ENCODE measurements around the gene PNMA1.

The PNMA1 gene

GRCh38 chr14:73750531-73750901 lies 36.3 kb upstream of the PNMA1 start:
- no peak for DNase-seq (ENCODE audit: low read depth in 3 of 3)

GRCh38 chr14:73749706-73750530 lies 35.7 kb upstream of the PNMA1 start:
- DNase-seq (ENCODE audit: low read depth in 3 of 3), result no peak

- DNase-seq (ENCODE audit: low read depth in 3 of 3), result no peak
Observed at GRCh38 chr14:73748858-73749357, 34.7 kb upstream of the PNMA1 start.

- DNase-seq (ENCODE audit: low read depth in 3 of 3), result no peak
Observed at GRCh38 chr14:73747379-73748211, 33.4 kb upstream of the PNMA1 start.

- DNase-seq (ENCODE audit: low read depth in 3 of 3), result no peak
Observed at GRCh38 chr14:73746520-73747378, 32.6 kb upstream of the PNMA1 start.

- no peak for DNase-seq (ENCODE audit: low read depth in 3 of 3)
Observed at GRCh38 chr14:73745571-73746519, 31.7 kb upstream of the PNMA1 start.

GRCh38 chr14:73744874-73745529 lies 30.8 kb upstream of the PNMA1 start:
- no peak for DNase-seq (ENCODE audit: low read depth in 3 of 3)

- no peak for DNase-seq (ENCODE audit: low read depth in 3 of 3)
Observed at GRCh38 chr14:73744175-73744867, 30.1 kb upstream of the PNMA1 start.

- peak in 1 of 3 experiments; percentile 67 for DNase-seq (ENCODE audit: low read depth in 3 of 3)
Observed at GRCh38 chr14:73743431-73743931, 29.3 kb upstream of the PNMA1 start.

GRCh38 chr14:73742520-73743238 lies 28.5 kb upstream of the PNMA1 start:
- DNase-seq (ENCODE audit: low read depth in 3 of 3), result no peak

- no peak for DNase-seq (ENCODE audit: low read depth in 3 of 3)
Observed at GRCh38 chr14:73741876-73742519, 27.8 kb upstream of the PNMA1 start.

- DNase-seq (ENCODE audit: low read depth in 3 of 3), result peak; percentile 54 to 79 (median 59)
Observed at GRCh38 chr14:73741386-73741875, 27.2 kb upstream of the PNMA1 start.

GRCh38 chr14:73740618-73741326 lies 26.6 kb upstream of the PNMA1 start:
- DNase-seq (ENCODE audit: low read depth in 3 of 3), result no peak

- DNase-seq (ENCODE audit: low read depth in 3 of 3), result no peak
Observed at GRCh38 chr14:73739899-73740617, 25.9 kb upstream of the PNMA1 start.

- no peak for DNase-seq (ENCODE audit: low read depth in 3 of 3)
Observed at GRCh38 chr14:73739174-73739898, 25.2 kb upstream of the PNMA1 start.

All from stimulated activated CD4-positive, alpha-beta T cell treated with anti-CD3 and anti-CD28 coated beads, TNF-alpha, amount 100 ng/mL, for 24 hours (primary cell).